NCI-H2081 (cell line): Measurements from ENCODE around the gene CLDN16.

Experiments used
- DNase-seq, 2 experiments: peaks; one replicate each; lab custom pipeline; 2025; lab: John Stamatoyannopoulos, UW

The CLDN16 gene

DNA sequence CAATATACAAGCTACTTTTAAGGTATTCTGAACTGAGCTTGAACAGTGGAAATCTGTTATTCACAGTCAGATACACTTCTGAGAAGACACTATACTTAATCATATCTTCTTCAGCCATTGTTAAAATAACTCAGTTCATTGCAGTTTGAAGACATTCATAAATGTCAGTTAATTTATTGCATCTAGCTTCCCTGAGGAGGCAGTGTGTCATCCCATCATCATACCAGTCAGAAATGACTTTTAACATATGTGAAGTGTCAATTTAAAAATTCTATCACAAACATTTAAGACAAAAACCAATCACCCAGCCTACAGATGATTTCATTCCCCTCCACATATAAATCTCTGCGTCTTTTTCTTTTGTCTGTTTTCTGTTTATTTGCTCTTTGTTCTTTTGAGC lies 54.3 kb downstream of the CLDN16 start:
- no peak for DNase-seq

DNA sequence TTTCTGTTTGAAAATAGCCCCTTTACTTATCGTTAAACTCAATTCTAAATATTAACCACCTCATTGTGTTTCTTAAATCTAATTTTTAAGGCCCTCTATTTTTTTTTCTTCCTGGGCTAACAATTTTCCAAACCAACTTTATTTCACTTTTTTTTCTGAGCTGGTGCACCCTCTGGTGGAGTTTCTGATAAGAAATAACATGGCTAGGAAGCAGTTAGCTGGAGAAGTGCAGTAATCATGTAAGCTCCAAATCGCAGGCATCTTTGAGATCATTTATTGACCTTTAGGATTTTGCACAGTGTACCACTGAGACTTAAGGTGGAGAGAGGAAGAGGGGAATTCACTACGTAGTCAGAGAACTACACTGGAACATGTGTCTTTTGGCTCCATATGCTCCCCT lies 55.3 kb downstream of the CLDN16 start:
- DNase-seq, result no peak

DNA sequence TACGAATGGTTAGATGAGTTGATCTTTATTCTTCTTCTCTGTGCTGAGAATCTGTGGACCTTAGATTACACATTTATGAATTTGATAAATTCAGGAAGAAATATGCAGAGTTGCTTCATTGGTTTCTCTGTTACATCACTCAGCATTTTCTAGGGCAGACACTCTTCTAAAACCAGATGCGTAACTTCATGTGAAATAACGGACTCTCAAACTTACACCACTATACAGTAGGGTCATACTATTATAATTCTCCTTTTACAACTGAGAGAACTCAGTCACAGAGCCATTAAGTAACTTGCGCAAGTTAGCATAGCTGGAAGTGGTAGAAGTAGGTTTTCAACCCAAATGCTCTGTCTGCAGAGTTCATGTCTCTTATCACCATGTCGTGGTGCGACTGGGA lies 56.0 kb downstream of the CLDN16 start:
- no peak for DNase-seq

DNA sequence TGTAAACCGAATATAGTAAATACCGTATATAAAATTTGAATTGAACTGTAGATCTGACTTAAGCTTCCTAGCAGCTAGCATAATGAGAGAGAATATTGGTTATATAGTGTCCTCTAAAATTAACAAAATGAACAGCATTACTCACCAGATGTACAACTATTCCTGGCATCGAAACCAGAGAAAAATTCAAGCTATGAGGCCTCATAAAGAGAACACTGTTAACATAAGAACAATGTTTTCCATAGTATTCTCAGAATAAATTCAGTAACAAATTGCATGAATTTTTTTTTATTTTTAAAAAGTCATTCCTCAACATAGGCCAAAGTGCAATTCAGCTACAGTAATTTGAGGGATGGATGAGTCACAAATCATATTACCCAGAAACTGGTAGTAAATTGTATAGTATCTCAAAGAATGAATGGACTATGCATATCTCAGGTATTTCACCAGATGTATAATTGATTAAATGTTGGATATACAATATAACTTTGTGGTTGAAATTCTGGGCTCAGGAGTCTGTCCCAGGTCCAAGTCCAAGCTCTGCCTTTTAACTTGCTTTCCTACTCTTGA lies 56.7 kb downstream of the CLDN16 start:
- DNase-seq, result no peak

DNA sequence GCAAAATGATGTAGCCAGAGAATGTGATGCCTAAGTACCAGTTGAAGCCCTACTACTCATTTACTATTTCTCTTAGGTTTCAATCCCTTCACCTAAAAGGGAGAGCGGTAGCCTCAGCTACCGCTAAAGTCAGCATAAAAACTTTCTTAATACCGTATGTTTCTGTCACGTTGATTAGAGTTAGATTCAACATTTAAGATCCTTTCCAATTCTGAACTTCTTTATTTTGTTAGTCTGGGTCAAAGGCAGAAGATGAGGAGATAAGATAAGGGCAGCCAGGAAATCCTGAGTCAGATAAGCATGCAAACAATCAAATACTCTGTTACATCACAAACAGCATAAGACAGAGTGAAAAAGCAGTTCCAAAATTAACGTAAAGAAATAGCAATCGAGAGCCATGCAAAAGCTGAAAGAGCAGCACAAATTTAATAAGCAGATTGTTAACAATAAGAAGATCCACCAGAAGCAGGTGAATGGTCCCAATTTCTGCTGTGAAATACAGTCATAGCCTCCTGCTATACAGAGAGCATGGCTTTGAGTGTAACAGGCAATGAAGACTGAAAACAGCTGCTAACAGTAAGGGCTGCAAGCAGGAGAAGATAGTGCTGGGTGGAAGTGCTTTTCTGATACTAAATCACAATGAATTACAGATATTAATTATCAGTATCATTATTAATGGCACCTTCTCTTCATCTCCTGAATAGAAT lies 58.8 kb downstream of the CLDN16 start:
- DNase-seq, result no peak

DNA sequence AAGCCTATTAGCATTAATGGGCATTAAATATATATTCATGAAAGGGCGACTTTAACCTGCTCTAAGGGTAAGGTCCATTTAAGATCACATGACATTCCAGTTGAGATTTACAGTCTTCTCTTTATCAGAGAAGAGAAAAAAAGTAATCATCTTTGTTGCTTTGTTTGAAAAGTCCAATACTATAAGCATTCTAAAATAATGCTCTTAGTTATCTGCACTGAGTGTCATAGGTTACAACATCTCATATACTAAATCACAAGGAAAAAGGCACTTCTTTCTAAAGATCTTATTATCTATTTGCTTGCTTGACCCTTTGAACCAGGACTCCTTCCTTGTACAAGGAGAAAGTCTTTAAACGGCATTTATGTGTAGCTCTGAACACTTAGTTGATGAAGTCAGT lies 60.3 kb downstream of the CLDN16 start:
- no peak for DNase-seq

DNA sequence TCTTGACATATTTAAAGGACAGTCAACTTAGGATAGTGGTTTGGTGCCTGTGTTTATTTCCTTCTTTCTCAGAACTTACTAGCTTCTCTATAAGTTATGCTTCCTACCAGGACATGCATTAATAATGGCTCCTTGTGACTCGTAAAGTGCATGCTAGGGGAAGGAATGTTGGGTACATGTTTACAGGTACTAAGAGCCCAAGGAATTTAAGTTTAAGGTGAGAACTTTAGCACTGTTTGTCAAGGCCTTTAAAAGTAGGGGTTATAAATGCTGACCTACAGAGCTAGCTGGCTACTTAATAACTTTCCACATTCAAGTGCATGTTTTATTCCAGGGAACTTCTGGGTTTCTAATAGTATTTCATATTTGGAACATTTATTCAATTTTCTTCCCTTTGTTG lies 61.8 kb downstream of the CLDN16 start, which contains the start of gene TMEM207:
Gene TMEM207, minus strand, starts transcription at position 101 of the 400 bp plus-strand sequence. Its CDS starts 92 bp downstream, at position 9.
- DNase-seq, result no peak

DNA sequence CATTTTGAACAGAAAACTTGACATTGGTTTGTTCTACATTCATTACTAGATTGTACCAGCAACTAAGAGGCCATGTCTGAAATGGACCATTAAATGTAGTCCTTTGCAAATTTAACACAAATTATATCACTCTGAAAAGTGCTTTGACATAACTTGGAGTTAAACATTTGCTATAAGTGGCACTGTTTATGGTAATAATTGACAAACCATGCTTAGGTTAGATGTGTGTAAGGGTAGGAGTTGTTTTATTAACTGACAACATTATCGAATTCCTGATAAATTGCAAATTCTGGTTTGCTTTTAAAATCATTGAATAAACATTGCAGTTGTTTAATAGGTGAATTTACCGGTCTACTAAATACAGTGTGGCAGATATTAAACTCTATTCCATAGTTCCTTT lies 67.9 kb downstream of the CLDN16 start:
- DNase-seq, result no peak

DNA sequence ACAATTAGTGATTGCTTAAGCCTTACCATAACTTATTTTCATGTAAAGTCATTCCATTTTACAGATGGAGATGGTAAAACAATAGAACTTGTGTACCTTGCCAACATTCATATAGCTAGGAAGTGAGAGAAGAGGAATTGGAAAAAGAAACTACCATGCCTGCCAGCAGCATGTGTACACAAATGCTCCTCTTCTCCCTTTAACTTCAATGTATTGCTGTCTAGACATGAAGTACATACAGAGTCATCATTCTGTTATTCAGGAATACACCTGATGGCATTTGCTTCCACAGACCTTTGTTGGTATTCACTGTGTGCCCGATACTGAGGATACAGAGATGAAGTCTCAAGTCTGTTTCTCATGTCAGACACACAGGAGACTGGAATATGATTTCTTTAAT lies 68.8 kb downstream of the CLDN16 start:
- no peak for DNase-seq

DNA sequence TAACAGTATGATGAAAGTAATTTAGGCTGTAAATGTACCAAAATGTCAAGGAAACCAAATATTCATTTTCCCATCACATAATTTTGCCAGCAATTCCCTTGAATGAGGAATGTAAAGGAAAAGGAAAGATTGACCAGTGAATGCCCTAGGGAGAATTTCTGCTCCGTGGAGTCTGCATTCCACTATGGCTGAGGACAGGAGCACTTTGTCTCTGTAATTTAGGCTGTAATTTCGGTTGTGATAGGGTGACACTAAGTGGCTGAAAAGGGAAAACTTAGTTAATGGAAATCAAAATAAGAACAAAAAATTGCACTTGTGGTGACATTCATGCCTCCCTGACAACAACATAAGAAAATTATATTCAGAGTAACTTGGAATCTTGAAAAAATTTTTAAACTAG lies 70.1 kb downstream of the CLDN16 start:
- DNase-seq, result no peak
